MM.1S (cell line): ENCODE measurements around the gene LPCAT2.

ENCODE experiments used
- EZH2phosphoT487 ChIP-seq: fragments of 300-600 bp; sonication (generic); IDR thresholded peaks from 2 replicates; pipeline ENCODE4 v1.6.1; 2018; ENCODE audit warnings: antibody characterized with exemption, low read length
- TF ChIP-seq, protein P1 (sequence below): fragments of 300-600 bp; sonication (generic); IDR thresholded peaks from 2 replicates; pipeline ENCODE4 v1.5.1; 2016; ENCODE audit warnings: antibody characterized with exemption, low read length, mixed read lengths

DNA sequence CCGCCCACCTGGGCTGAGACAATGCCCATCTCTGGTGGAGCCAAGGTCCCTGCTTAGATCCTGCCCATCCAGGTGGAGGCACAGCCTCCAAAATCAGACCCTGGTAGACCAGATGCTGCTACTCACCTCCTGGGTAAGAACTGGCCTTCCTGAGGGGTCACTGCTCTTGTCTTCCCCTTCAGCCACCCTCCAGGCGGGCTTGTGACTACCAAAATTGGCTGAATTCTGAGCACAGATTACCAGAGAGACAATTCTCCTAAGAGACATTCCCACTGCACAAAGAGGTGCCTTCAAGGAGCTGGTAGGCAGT, 19.0 kb upstream of the LPCAT2 start:
- TF ChIP-seq, protein P1, sequence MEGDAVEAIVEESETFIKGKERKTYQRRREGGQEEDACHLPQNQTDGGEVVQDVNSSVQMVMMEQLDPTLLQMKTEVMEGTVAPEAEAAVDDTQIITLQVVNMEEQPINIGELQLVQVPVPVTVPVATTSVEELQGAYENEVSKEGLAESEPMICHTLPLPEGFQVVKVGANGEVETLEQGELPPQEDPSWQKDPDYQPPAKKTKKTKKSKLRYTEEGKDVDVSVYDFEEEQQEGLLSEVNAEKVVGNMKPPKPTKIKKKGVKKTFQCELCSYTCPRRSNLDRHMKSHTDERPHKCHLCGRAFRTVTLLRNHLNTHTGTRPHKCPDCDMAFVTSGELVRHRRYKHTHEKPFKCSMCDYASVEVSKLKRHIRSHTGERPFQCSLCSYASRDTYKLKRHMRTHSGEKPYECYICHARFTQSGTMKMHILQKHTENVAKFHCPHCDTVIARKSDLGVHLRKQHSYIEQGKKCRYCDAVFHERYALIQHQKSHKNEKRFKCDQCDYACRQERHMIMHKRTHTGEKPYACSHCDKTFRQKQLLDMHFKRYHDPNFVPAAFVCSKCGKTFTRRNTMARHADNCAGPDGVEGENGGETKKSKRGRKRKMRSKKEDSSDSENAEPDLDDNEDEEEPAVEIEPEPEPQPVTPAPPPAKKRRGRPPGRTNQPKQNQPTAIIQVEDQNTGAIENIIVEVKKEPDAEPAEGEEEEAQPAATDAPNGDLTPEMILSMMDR, result no peak
- no peak for TF ChIP-seq EZH2phosphoT487
